ENCODE measurements around the gene RUSC2. TPM values are rescaled to one million over a fixed set of nuclear protein-coding genes. Genes with fewer than 3 reads are reported as not detected.

Gene RUSC2
- total and polyA plus RNA-seq, 2 of the 4 experiments (the other 2 are of a cell fraction): 17.4 to 35.4 TPM

DNA sequence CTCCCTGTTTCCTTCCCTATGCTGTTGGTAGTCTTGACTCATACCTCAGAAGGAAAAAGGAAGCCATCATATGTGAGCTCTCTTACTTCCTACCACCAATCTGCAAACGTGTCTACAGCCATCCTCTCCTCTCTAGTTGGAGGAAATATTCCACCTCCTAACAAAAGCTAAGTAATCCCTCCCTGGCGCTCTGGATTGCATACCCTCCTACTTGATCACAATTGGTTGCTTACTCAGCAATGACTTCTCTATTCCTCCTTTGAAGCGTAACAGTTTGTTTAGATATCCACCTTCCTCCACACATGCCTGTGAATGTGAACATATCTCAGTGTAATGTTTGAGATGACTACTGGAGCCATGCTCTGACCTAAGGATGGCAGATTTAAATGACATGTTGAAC is 18.2 kb downstream of the RUSC2 start:
- Histone ChIP-seq H2AK5ac (ENCODE audit: low read depth, low read length) (peak overlapping the region; percentile 20; the same call in 1 of the 2 replicates), H3K4me2 (ENCODE audit: low read depth, low read length) (peak overlapping the region; percentile 32; the same call in 1 of the 2 replicates), H3K18ac (ENCODE audit: low read depth, low read length) (peak overlapping the region; percentile 1; the same call in 1 of the 2 replicates), H4K20me1 (ENCODE audit: insufficient read depth, low read length) (peaks cover 13% of the 10 kb centered on the region; the same call in 1 of the 2 replicates), H3K4me1 (ENCODE audit: control insufficient read depth, insufficient read depth, low read length) (peaks cover 11% of the 10 kb centered on the region; the same call in 1 of the 2 replicates), H2BK120ac (ENCODE audit: low read depth, low read length) (peak overlapping the region; percentile 26; the same call in 1 of the 2 replicates), H3K9ac (ENCODE audit: low read depth, low read length) (no peak overlapping the region), H3K9me3 (ENCODE audit: control insufficient read depth, insufficient read depth, low read length) (no peaks in the 10 kb centered on the region), H3K4me3 (ENCODE audit: insufficient read depth, low read depth, low read length) (no peak overlapping the region), H2BK15ac (ENCODE audit: low read depth, low read length) (no peak overlapping the region), H3K36me3 (ENCODE audit: control insufficient read depth, insufficient read depth, low read length) (no peaks in the 10 kb centered on the region), H3K27me3 (ENCODE audit: control insufficient read depth, insufficient read depth, low read length) (no peaks in the 10 kb centered on the region), H3K23ac (ENCODE audit: low read depth, low read length) (no peak overlapping the region; the same call in 1 of the 2 replicates), H3K14ac (replicated peaks; ENCODE audit: low read depth, low read length) (peak overlapping the region; percentile 29; the same call in 1 of the 2 replicates), H2BK5ac (ENCODE audit: low read depth, low read length, poor library complexity, severe bottlenecking) (peak overlapping the region; percentile 22), H4K91ac (ENCODE audit: insufficient read depth, low read depth, low read length) (0 out of 2 replicates have a peak overlapping the region, but pooled peaks have one; percentile 14), H2AK9ac (replicated peaks; ENCODE audit: low read depth, low read length, poor library complexity) (no peak overlapping the region), H3K79me1 (ENCODE audit: low read depth in 1 of 2, low read length in 2 of 2) (peaks cover 14 to 70% of the 10 kb centered on the region in 2 experiments), H3K9me1 (ENCODE audit: insufficient read depth, low read length) (peaks cover 8% of the 10 kb centered on the region), H3K4ac (ENCODE audit: low read depth, low read length) (0 out of 2 replicates have a peak overlapping the region, but pooled peaks have one; percentile 8), H3K27ac (ENCODE audit: insufficient read depth, low read length) (no peak overlapping the region), H2AFZ (replicated peaks; ENCODE audit: low read length, poor library complexity) (no peak overlapping the region), H4K8ac (ENCODE audit: low read depth in 2 of 2, low read length in 2 of 2) (peak overlapping the region in 1 of 2 experiments; percentile 37; a peak in 1 of 4 replicates), H2BK20ac (ENCODE audit: low read depth, low read length) (no peak overlapping the region), H3K56ac (ENCODE audit: extremely low read depth, insufficient read depth, low read length) (no peak overlapping the region), H4K5ac (ENCODE audit: low read depth, low read length) (peak overlapping the region; percentile 26; the same call in 1 of the 2 replicates)
- WGBS, 2 experiments (ENCODE audit: extremely low coverage in 2 of 2, insufficient read length in 1 of 2): no CpG with 5 or more reads among the region's 3 CpGs
- intact Hi-C loops (cut with micrococcal nuclease) (no loop called here), dilution Hi-C loops (cut with HindIII; ENCODE audit: low sequenced_read_pairs, unreplicated experiment) (no loop called here), in situ Hi-C loops (cut with MboI; ENCODE audit: low sequenced_read_pairs) (loop anchor here (10.0 kb wide), 1 partner anchor 147 kb away; the partner anchor contains the start of genes CCDC107, RMRP and SIT1)
- CTCF ChIA-PET: no interaction called here
- no TSS peak for BruUV-seq (replicated peaks)
- ATAC-seq (ENCODE audit: low read depth) (no peak), DNase-seq (peak; percentile 76)
- TF ChIP-seq FOS (IDR thresholded peaks at IDR 0.05; ENCODE audit: low read depth, low read length) (no peak), MAFK (IDR thresholded peaks at IDR 0.05; ENCODE audit: low read depth, low read length) (peak; percentile 58; the same call in 1 of the 2 replicates), RFX5 (IDR thresholded peaks at IDR 0.05; ENCODE audit: low read depth, low read length) (no peak), CEBPB (IDR thresholded peaks at IDR 0.05; ENCODE audit: low read depth, low read length) (0 out of 2 replicates have a peak, but pooled peaks have one; percentile 7)
- POLR2A ChIA-PET (ENCODE audit: unreplicated experiment): interaction anchor here (0.6 kb wide), 1 partner anchor 653 kb away, joined by 3 read pairs; no protein-coding TSS in a partner anchor

Measured in IMR-90 (cell line).